NCI-H2171 (cell line): ENCODE results near the gene APBA2.
A peak's percentile ranks its signal among the peaks of the same experiment; 100 is the strongest.
"Not testable (repeated sequence)": the region's sequence is repeated elsewhere in the genome, so short reads cannot be mapped to it uniquely, and the experiment has no call there.

ENCODE experiments used
- DNase-seq: peaks from one replicate; lab custom pipeline; 2025; lab: John Stamatoyannopoulos, UW

Gene APBA2

GRCh38 chr15:29037997-29038705, 152.4 kb downstream of the APBA2 start:
- DNase-seq: no peak

GRCh38 chr15:29039466-29040369, 153.9 kb downstream of the APBA2 start:
- DNase-seq: no peak

- DNase-seq: no peak
Observed at GRCh38 chr15:29040370-29040751, 154.6 kb downstream of the APBA2 start.

- no peak for DNase-seq
Observed at GRCh38 chr15:29043736-29044502, 158.1 kb downstream of the APBA2 start.

- no peak for DNase-seq
Observed at GRCh38 chr15:29044503-29044901, 158.7 kb downstream of the APBA2 start.

- not testable (repeated sequence) for DNase-seq
Observed at GRCh38 chr15:29045161-29045560, 159.4 kb downstream of the APBA2 start.

- DNase-seq: no peak
Observed at GRCh38 chr15:29045717-29046116, 159.9 kb downstream of the APBA2 start.

GRCh38 chr15:29046281-29046810, 160.6 kb downstream of the APBA2 start:
- no peak for DNase-seq

- DNase-seq: no peak
Observed at GRCh38 chr15:29046977-29047376, 161.2 kb downstream of the APBA2 start.

- DNase-seq: no peak
Observed at GRCh38 chr15:29048011-29048410, 162.2 kb downstream of the APBA2 start.

- DNase-seq: no peak
Observed at GRCh38 chr15:29050870-29051269, 165.1 kb downstream of the APBA2 start.

- DNase-seq: peak; percentile 12
Observed at GRCh38 chr15:29051422-29051821, 165.6 kb downstream of the APBA2 start.

- no peak for DNase-seq
Observed at GRCh38 chr15:29053006-29053405, 167.2 kb downstream of the APBA2 start.

- no peak for DNase-seq
Observed at GRCh38 chr15:29053661-29054131, 167.9 kb downstream of the APBA2 start.

- no peak for DNase-seq
Observed at GRCh38 chr15:29054171-29055045, 168.6 kb downstream of the APBA2 start.

- no peak for DNase-seq
Observed at GRCh38 chr15:29055876-29056275, 170.1 kb downstream of the APBA2 start.

GRCh38 chr15:29056839-29057450, 171.2 kb downstream of the APBA2 start:
- no peak for DNase-seq

- no peak for DNase-seq
Observed at GRCh38 chr15:29057856-29058255, 172.1 kb downstream of the APBA2 start.

GRCh38 chr15:29058903-29059539, 173.2 kb downstream of the APBA2 start:
- no peak for DNase-seq
